Activated CD8-positive, alpha-beta memory T cell treated with anti-CD3 and anti-CD28 coated beads, Interleukin-2, amount 50 U/mL, for 48 hours (primary cell): ENCODE results near the gene SCNN1G.
"Not testable (repeated sequence)": the region's sequence is repeated elsewhere in the genome, so short reads cannot be mapped to it uniquely, and the experiment has no call there.

Experiments
- DNase-seq: peaks from one replicate; pipeline ENCODE4 v3.0.0-alpha.2; 2020

The SCNN1G gene, protein sequence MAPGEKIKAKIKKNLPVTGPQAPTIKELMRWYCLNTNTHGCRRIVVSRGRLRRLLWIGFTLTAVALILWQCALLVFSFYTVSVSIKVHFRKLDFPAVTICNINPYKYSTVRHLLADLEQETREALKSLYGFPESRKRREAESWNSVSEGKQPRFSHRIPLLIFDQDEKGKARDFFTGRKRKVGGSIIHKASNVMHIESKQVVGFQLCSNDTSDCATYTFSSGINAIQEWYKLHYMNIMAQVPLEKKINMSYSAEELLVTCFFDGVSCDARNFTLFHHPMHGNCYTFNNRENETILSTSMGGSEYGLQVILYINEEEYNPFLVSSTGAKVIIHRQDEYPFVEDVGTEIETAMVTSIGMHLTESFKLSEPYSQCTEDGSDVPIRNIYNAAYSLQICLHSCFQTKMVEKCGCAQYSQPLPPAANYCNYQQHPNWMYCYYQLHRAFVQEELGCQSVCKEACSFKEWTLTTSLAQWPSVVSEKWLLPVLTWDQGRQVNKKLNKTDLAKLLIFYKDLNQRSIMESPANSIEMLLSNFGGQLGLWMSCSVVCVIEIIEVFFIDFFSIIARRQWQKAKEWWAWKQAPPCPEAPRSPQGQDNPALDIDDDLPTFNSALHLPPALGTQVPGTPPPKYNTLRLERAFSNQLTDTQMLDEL

DNA sequence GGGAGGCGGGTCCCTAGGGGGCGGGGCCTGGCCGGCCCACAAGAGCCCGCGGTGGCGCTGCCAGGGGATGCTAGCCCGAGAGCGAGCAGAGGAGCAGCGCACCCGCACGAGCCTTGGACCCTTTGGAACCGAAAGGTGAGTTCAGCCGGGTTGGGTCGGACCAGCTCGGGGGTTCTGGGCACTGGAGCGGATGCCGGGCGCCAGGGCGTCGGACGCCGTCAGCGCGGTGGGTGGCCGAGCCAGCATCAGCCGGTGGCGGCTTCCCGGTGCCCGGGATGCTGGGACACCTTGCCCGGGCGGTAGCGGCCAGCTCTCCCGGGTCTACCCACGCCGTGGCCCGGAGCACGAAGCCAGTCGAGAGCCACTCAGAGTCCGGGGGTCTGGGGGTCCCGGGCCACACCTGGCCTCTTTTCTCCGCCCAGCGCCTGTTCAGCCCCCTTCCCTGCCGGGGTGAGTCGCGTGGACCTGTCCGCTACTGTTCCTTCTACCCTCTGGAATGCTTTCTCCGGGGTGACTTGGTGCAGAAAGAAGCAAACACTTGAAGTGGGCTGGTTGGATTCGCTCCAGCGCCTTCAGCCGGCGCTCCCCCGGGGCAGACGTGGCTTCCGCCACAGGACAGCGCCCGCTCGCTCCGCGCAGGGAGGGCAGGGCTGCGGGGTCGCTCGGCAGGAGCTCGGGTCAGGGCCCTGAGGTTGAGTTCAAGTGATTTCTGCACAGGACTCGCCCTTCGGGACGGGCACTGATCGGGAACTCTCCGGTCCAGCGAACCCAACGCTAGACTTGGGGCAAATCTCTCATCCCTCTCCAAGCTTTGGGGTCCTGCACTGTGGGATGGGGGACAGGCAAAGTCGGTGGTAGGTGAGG lies at the start of gene SCNN1G:
Gene SCNN1G, plus strand, starts transcription at position 67 of the 864 bp plus-strand sequence. CDS start 3,527 bp downstream, outside the sequence.
- DNase-seq: no peak

DNA sequence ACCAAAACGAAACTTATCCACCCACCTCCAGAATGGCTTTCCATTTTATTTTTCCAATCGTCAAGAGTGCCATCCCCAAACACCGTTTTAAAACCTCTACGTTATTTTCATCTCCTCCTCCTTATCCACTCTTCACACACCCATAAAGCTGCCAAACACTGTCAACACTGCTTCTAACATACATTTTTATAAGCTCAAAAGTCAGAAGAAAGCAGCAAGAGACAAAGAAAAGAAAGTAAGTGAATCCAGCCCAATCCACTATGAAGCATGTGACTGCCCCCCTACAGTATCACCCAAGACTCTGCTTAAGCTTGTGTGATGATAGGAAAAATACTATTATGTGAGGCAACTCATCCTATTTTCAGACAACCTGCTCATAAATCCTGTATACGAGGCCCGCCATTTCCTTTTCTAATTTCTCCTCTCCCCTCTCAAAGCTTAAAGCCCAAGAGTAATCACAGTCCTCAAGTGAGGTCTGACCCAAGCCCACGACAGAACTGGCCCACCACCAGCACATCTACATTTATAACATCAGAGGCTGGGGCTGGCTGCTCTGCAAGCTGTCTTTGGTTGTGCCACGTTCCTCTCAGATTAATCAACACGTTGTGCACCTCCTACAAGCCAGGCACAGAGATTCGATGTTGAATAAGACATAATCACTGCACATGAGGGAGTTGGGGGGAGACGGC lies 49.6 kb upstream of the SCNN1G start:
- no peak for DNase-seq

DNA sequence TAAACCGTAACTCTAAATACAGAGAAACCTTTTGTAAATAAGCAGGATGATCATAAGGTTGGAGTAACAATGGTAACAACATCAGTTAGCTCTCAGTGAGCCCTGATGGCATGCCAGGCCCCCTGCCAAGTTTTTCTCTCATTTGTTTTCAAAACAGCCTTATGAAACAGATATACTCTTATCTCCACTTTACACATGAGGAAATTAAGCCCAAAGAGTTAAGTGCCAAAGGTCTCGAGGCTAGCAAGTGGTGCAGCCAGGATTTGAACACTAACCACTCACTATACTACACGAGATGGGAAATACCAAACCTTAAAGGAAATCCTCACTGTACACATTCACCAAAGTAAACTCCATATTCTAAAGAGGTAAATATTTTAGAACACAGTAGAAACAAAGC lies 48.3 kb upstream of the SCNN1G start:
- DNase-seq: no peak

DNA sequence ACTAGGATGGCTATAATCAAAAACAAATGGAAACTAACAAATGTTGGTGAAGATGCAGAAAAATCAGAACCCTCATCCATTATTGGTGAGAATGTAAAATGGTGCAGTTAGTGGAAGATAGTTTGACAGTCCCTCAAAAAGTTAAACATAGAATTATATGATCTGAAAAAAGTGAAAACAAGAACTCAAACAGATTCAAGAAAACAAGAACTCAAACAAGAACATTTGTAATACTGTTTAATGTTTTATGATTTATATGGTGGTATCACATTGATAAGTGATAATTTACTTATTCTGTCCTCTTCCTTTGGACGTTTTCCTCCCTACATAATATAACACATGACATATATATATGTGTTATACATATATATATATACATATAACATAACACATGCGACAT lies 45.3 kb upstream of the SCNN1G start:
- no peak for DNase-seq

DNA sequence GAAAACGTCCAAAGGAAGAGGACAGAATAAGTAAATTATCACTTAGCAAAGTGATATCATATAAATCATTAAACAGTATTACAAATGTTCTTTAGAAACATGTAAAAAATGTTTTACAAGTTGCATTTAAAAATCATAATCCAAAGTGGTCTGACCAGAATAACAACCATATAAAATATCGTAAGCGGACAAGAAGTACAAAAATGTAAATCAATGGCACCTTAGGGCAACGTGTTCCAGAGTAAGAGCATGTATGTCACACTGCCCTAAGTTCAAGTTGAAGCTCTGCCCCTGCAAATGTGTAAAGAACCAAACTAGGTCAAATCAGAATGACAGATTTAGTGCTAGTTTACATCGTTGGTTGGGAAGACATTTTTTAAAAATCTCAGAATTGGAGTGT lies 44.7 kb upstream of the SCNN1G start:
- no peak for DNase-seq

DNA sequence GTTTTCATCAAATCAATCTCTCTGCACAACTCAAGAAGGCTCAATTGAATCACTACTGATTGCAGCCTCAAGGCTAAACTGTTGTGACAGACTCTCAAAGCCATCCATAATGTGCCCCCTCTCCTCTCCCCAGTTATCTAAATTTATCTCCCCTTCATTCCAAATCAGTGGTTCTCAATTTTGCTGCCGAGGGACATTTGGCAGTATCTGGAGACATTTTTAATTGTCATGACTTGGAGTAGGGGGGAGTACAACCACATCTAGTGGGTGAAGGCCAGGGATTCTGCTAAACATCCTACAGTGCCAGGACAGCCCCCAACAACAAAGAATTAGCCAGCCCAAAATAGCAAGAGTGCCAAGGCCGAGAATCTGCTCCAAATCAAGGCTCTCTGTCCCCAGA lies 42.4 kb upstream of the SCNN1G start:
- no peak for DNase-seq

DNA sequence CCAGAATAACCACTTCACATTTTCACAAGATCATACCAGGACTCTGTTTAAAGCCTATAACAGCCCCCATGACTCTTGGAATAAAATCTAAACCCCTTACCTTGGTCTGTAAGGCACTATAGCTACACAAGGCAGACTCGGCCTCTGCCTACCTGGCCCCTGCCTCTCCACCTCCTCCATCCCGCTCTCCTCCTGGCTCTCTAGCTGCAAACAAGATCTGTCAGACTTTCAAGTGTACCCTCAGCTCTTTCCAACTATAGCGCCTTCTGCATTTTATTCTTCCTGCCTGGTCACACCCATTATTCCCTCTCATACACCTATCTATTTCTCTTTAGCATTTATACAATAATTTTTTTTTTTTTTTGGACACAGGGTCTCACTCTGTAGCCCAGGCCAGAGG lies 41.5 kb upstream of the SCNN1G start:
- no peak for DNase-seq

DNA sequence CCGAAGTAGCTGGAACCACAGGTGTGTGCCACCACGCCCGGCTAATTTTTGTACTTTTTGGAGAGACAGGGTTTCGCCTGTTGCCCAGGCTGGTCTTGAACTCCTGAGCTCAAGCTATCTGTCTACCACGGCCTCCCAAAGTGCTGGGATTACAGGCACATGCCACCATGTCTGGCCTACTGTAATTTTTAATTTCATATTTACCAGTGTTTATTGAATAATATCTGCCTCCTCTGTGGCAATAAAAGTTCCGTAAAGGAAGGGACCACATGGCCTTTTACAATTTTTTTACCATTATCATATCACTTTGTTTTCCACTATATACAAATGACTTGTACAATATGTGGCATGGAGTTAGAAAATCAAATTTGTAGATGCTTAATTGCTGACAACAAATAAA lies 41.0 kb upstream of the SCNN1G start:
- DNase-seq: no peak

DNA sequence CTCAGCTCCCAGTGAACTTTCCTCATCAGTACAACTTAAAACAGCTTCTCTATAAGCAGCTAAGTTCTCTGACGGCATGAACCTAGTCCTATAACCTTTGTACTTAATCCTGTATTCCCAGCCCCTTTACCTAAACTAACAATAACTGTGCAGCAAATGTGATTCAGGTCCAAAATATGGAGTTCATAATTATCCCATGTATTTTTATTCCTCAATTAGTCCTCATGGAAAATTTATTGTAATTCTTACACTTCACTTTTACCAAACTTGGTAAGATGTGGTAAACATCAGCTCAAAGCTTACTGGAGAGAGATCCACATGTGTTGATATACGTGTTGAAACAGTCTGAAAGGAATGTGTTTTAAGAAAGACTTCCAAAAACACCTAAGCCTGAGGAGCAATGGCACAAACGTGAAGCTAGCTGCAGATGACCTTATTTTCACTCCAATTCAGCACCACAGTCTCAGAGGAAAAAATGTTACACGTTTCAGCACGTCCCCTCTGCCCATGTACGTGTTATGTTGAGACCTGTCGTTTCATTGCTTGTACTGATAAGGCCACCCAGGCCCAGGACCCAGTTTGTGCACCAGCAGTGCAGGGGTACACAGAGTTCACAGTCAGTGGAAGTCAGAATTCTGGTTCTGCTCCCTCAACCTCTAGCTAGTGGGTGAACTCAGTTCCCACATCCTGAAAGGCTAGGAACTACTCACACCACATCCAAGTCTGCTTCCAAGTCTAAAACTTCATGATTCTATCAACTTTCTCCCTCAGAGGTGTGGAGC lies 40.4 kb upstream of the SCNN1G start:
- DNase-seq: no peak

DNA sequence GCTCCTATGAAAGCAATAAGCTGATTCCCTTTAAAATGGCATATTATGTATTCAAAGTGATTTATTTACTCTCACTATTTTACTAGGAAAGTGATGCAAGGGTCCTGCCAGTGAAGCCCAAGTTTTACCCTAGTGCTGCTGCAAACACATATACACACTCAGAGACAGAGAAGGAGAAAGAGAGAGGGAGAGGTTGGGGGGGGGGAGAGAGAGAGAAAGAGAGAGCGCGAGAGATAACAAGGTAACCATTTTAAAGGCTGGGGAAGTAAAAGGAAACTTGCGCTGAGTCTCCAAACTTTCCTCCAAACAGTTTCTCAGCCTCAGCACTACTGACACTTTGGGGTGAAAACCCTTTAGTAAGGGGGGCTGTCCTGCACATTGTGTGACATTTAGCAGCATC lies 39.2 kb upstream of the SCNN1G start:
- DNase-seq: no peak

DNA sequence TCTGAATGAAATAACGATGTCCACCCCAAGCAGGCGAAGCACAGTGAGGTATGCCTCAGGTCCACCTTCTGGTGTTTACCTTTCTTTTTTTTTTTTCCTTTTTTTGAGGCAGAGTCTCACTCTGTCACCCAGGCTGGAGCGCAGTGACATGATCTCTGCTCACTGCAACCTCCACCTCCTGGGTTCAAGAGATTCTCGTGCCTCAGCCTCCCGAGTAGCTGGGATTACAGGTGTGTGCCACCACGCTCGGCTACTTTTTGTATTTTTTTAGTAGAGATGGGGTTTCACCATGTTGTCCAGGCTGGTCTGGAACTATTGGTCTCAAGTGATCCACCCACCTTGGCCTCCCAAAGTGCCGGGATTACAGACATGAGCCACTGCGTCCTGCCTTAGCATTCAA lies 38.2 kb upstream of the SCNN1G start:
- DNase-seq: not testable (repeated sequence)

DNA sequence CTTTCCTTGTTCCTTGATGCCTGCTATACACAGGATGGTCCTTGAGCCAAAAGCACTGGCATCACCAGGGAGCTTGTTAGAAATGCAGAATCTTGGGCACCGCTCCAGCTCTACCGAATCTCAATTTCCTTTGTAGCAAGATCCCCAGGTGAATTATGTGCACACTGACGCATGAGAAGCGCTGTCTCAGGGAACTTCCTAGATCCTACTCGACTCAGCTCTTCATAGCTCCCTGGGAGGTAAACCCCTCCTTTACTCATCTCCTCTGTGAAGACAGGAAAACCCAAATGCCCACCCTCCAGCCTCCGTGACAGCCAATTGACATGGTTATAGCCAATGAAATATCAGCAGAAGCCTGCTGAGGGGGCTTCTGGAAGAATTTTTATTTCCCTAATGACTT lies 37.4 kb upstream of the SCNN1G start:
- DNase-seq: no peak

DNA sequence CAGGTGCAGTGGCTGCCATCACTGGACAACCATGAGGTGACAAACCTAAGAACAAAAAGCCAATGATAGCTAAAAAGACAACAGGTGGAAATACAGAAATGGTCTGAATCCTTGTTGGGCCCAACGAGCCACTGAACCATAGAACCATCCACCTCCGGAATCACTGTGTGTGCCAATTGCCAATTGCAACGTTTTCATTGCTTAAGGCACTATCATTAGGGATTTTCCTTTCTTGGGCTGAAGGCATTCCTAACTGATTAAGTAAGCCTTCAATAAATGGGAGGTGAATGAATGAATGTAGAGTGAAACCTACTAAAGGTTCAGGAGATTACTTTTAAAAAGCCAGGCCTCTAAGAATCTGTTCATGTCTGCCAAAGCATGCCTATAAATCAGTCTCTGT lies 36.9 kb upstream of the SCNN1G start:
- no peak for DNase-seq

DNA sequence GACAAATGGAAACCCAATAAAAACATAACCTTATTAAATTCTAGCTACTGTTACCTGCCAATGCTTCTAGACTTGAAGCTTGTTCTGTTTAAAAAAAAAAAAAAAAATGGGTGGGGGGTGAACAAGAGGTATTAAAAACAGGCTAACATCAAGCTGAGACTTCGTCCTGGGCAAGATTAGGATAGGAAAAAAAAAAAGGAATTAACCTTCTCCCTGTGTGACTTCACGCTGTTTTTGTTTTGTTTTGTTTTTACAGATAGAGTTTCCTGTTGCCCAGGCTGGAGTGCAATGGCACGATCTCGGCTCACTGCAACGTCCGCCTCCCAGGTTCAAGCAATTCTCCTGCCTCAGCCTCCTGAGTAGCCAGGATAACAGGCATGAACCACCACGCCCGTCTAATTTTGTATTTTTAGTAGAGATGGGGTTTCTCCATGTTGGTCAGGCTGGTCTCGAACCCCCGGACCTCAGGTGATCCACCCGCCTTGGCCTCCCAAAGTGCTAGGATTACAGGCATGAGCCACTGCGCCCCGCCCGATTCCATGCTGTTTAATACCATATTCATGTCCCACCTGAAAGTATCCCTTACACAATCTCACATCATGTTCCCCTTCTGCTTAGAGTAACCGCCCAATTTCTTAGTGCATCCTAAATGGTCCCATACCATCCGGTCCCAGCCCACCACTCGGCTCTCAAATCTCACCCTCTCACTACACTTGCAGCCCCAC lies 35.5 kb upstream of the SCNN1G start:
- no peak for DNase-seq

DNA sequence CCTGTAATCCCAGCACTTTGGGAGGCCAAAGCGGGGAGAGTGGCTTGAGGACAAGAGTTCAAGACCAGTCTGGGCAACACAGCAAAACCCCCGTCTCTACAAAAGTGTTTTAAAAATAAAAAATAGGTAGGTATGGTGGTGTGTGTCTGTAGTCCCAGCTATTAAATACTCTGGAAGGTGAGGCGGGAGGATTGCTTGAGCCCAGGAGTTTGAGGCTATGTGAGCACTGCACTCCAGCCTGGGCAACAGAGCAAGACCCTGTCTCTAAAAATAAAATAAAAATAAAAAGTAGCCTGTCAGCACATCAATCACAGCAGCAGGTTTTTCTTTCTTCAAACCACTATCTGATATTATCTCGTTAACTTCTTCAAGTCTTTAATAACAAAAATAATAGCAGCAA lies 34.9 kb upstream of the SCNN1G start:
- no peak for DNase-seq

DNA sequence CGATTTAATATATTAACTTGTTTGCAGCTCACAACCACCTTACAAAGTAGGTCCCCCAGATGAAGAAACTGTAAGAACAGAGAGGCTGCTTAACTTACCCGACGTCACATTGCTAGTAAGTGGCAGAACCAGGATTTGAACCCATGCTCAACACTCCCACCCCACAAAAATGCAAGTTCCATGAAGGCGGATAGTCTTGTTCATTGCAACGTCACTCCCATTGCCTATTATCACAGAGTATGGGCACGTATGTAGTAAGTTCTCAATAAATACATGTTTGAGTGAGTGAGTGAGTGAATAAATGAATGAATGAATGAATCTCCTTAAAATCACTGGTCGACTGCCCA lies 34.4 kb upstream of the SCNN1G start:
- no peak for DNase-seq

DNA sequence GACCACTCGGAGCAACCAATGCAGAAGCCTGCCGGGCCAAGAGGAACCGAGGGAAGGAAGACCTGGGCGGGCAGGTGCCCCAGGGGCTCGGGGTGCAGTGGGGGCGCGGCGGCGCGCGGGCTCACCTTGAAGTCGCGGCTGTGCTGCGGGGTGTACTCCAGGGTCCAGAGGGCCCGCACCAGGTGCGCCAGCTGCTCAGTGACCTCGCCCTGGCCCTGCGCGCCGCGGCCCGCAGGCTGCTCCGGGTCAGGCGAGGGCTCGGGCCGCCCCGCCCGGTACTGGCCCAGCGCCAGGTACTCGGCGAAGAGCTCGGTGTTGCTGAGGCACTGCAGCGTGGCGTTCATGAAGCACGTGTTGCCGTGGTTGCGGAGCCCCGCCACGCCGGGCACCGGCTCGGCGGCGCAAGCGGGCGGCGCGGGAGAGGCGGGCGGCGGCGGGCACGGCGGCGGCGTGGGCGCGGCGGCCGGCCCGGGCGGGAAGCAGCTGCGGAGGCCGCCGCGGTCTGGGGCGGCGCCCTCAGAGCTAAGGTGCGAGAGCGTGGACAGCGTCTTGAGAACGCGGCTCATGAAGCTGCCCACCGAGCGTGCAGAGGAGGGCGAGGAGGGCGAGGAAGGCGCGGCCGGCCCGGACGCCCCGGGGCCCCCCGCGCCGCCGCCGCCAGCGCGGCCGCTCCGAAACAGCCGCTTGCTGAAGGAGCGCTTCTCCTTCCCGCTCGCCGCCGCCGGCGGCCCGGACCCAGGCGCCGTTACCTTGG lies 33.9 kb upstream of the SCNN1G start:
- DNase-seq: peak; percentile 73

DNA sequence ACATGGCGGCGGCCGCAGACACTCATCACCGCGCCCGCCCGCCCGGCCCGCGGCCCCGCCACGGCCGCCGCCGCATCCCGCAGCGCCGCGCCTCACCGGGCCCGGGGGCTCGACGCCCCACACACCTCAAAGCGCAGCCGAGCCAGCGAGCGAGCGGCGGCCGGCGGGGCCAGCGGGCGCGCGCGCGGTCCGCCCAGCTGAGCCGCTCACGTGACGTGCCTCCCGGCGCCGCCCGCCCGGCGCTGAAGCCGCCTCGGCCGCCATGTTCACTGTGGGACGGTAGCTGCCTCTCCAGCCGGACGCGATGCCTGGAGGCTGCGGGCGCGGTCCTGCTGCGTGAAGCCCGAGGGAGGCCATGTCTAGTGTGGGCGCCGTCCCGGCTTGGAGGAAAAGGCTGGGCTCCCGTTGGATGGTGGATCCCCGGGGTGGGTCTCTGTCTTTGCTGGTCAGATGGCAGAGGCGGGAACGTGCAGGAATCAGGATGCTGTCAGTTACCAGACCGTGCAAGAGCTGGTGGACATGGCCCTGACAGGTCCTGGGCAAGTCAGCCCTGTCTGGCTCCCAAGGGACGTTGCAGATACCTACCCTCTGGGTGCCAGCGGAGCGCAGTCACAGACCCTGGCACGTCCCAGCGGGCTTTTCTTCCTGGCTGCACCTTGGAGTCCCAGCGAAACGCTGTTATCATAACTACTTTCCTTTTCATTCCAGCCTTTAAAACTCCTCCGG lies 33.1 kb upstream of the SCNN1G start, which contains the start of gene USP31:
Gene USP31, minus strand, starts transcription at position 186 of the 726 bp plus-strand sequence. Its CDS starts 182 bp downstream, at position 4.
- peak; percentile 93 for DNase-seq

DNA sequence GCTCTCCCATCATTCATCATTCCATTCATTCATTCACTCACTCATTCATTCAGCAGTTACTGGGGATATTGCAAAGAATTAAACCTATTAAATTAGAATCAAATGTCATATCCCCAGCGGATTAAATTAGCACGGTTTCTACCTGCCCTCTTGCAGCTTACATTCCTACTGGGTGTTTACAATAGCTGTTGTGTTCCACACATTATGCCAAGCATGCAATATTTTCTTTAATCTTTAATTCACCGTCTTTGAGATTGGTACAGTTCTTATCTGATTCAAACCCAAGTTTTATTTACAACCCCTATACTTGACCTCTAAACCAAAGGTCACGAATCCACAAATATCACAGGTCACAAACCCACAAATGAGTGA lies 32.6 kb upstream of the SCNN1G start:
- no peak for DNase-seq
